HG03060 (cell line): ENCODE measurements around the gene C1QL2.

Experiments
- ATAC-seq: cut with Tn5 transposase; IDR thresholded peaks from one replicate; pipeline ENCODE4 v1.9.1; 2021; ENCODE audit warnings: low read depth, moderate number of reproducible peaks; ENCODE audit not compliant: unreplicated experiment

C1QL2 gene

DNA sequence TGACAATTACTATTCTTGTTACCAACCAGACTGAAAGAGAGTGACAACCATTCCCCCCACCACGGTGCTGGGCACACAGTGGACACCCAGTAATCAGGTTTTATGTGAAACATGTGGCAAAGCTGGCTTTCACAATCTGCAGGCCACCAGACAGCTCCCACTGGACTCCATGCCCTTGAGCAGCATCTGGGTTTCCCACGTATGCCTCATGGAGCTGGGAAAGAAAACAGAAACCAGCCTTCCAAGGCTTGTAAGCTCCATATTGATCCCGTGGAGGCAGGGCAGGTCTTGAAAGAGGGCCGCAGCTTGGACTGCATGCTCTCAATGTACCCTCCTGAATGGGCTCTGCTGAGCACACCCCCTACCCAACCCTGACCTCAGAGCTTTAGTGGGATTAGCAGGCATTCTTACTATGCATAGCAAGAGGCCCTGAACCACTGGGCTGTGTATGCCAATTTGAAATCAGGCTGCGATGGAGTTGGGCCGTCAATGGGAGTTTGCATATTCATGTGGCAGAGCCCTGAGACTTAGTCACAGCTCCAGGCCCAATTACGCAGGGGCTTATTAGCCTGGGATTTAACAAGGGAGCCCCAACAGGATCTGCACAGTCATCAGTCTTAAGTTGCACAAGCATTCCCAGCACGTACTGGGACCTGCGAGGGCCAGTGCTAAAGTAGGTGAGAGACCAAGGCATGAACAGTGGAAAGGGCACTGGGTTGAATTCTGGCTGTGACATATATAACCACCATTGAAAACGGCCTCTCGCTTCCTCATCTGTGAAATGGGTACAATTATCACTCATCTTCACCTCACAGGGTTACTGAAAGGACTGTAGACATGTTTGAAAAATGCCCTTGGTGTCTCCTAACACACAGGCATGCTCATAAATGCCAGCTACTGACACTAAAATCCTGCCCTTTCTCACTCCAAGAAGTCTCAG is 10.5 kb downstream of the C1QL2 start:
- ATAC-seq, result no peak

DNA sequence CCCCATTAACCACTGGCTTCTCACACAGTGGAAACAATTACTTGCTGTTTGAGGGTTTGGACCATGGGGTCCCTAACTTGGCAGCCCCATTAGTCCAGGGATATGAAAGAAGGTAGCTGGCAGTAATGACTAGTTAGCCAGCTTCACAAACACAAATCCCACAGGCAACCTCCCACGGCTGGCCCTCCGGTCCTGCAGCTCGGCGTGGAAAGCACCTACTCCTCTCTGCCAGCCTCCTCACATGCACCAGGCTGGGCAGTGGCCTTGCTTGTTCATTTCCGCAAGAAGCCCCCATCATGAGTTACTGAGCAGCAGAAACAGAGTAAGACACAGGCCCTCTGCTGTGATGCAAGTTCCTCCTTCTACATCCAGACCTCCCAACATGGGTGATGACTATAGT is 13.7 kb downstream of the C1QL2 start:
- no peak for ATAC-seq

DNA sequence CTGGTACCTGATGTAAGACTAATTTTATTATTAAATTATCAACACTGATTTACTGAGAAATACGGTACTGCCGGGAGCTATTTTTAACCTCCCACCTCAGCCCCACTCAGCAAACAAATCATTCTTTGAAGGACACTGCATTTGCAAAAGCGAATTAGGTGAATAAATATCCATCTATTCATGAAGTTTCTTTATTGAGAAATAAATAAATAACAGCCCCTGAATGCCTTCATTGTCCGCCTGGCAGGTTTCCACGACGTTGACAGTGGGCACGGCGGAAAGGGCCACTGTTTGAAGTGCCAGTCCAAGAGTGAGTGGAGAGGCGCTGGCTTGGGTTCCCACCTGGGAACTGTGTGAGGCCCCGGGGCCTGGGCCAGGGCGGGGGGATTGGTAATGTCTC is 15.7 kb downstream of the C1QL2 start:
- ATAC-seq, result no peak

DNA sequence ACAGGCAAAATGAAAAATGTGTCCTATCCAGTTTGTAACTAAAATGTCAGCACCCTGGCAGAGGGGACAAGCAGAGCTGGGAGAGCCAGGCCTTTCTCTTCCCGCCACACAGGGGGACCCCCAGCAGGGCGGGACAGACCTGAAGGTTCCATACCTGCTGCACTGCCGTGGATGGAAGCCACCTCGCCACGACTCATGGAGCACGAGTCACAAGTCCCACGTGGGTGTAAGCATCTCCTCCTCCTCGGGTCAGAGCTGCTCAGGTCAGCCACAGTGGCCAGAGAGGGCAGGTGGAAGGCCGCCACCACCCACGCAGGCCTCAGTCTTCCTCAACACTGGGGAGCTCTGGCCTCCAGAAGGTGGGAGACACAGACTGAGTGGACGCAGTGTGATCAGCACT is 21.0 kb downstream of the C1QL2 start:
- no peak for ATAC-seq

DNA sequence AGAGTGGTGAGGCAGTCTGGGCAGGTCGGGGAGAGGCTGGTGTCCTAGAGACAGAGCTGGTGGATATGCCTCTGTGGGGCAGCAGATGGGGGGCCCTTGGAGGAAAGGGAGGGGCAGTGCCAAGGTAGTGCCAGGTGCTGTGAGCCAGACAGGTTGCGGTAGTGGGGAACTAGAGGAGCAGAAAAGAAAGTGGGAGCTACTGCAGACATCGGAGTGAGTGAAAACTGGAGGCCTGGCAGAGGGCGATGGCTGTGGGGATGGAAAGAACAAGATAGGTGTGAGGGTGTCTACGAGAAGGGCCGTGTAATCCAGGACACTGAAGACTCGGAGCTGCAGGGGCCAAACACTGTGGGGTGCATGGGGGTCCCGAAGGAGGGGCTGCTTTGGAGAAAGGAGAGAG is 21.7 kb downstream of the C1QL2 start:
- ATAC-seq, result no peak

DNA sequence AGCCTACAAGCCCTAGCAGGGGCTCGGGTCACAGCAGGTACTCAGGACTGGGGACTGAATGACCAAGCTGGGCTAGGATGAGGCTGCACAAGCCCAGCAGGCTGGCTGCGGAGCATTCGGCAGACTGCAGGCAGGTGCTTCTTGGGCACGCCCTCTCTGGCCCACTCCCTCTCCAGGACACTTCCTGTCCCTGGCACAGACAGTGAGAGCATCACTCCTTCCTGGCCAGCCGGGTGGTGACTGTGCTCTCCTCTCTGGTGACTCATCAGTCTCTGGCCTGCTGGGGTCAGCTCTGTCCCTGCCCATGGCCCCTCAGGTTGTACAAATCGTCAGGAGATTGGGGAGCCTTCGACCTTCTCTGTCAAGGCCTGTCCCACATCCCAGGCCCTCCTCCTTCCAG is 22.5 kb downstream of the C1QL2 start:
- ATAC-seq, result no peak

DNA sequence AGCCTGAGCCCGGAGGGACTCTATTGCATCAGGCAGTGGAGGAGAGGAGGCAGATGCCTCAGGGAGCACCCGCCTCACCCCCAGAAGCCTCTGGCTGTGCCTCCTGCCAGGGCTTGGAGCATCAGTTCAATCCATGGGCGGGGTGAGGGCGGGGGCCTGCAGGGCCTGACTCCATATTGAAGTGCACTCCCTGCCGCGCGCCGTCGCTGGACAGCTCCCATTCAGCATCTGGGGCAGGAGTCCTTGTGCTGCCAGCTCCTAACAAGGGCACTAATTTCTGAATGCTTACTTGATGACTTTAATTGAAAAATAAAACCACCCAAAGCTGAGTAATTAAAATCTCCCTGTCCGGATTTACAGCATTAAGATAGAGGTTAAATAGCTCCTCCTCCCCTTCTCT is 23.8 kb downstream of the C1QL2 start:
- no peak for ATAC-seq

DNA sequence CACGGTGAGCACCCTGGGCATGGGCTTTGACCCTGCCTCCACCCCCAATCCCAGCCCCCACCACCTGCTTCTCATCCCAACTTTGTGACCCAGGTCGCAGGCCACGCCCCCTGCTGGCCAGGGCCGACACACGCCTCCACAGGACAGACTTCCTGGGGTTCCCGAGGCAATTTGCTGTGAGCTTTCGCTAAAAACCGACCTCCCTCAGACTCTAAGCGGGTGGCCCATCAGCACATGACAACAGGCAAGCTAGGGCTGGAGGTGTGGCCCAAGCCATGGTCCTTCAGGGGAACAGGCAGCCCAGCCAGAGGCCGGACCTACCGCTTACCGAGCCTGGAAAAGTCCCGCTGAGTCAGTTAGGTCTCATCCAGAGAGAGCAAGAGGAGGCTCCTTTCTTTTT is 31.9 kb downstream of the C1QL2 start:
- no peak for ATAC-seq

DNA sequence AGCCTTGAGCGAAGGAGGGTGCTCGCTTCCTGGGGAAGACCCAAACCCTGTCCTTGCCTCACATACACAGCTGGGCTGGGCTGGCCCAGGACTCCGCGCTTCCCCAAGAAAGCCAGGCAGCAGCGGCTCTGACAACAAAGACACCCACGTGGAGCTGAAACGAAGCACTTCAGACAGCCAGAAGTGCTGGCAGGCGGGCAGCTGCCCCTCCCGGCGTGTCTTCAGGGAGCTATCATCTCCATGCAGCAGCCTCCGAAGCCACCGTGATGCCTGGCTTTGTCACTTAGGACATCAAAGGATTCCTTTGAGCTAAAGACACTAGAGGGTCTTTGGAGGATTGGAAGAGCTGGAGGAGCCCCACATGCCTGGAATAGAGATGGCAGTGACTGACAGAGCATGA is 35.2 kb downstream of the C1QL2 start:
- ATAC-seq, result no peak

DNA sequence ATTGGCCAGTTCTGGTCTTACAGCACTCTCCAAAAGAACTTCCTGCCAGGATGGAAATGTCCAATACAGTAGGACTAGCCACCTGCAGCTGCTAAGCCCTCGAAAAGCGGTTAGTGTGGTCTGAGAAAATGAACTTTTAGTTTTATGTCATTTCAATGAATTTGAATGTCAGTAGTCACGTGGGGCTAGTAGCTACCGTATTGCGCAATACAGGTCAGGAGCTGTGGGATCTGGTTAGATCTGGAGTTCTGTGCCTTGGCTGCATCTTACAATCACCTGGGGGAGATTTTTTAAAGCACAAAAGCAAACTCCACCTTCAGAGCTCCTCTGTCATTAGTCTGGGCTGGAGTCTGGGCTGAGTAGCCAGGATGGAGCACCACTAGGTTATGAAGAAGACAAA is 35.9 kb downstream of the C1QL2 start:
- ATAC-seq, result no peak

DNA sequence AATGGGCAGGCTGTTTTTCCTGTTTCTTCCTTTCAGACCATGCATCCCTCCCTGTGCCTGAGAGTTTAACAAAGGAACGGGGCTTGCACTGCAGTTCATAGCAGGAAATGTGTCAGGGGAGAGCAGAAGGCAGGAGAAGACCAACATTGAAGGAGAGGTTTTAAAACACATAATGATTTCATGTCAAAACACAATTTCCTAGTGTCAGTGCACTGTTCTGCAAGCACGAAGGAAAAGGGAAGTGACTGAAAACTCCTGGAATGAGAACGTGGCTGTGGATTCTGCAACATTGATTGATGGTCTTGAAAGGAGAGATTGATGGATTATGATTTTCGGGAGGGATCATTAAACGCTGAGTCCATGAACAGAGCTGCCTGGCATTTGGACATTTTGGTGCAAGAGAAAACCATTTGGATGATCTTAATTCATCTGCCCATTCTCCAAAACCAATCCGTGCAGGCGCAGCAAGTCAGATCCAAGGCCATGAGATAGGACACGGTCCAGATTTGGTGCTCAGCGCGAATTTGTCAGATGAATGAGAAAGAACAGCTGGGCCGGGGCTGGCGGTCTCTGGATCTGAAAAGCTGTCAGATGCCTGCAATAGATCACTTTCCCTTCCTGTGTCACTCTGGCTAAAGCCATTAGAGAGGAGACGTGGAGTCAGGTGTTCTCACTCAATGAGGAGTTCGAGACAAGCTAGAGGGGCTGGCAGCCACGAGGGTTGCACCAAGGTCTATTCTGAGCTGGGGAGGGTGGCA is 38.4 kb downstream of the C1QL2 start:
- ATAC-seq, result no peak

DNA sequence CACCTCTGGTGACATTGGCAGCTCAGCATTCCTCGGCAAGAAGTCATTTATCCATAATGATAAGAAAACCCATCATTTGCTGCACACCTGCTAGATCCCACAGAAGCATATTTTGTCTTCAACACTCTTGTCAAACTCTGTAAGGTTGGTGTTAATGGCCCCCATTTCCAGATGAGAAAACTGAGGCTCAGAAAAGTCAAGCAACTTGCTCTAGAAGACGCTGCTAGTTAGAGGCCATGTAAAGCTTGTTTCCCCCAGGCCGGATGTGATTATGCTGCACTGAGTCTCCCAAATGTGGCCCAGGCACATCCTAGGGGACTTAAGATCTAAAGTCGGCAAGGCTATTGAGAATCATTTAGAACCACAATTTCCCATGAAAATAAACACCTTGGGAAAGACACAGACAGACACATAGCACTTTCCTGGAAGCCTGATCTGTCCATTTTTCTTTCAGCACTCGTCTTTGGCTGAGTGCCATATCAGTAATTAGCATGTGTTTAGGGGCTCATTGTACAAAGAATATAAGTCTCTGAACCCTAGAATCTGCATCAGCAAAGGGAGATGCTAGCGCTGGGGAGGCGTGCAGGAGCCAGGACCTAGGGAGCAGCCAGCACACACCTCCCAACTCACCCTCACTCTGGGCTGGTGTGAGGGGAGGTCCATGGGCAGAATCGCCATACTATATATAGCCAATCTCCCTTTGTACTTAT is 39.3 kb downstream of the C1QL2 start:
- no peak for ATAC-seq

DNA sequence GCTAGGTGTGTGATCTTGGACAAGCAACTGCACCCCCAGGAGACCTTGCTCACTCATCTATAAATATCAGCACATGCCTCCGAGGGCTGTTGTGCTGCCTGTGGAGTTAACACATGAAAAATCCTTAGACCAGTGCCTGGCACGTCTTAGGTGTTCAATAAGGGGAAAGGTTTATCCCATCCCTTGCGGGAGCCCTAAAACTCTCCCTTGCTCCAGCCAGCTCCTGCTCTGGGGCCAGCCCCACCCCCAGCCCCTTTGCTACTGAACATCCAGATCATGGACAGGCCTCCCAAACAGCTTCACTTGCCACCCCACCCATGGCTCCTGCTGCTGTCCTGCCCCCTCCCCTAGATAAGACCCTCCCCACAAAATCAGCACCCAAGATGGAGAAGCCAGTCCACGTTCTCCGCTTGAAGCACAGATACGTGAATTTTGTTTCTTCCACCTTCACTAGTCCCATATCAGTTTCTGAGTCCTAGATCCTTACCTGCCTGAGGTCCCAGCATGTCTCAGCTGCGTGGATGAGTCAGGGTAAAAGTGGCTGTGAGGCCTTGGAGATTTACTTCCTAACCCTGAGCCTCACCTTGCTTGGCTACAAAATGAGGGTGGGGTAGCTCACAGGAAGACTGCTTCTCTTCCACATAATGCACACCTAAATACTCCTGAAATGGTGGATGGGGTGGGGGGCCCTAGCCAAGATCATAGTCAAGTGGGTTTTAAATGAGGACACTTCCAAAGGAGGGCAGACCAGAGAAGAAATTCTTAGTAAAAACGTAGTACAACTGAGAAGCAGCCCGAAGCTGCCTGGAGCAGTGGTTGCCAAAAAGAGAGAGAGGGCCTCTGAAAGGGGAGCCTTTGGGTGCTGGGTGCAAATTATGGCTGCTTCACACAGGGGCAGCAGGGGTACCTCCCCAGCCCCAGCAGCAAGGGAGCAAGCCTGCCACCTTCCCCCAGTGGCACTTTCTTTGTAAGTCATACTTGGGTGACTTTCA is 40.4 kb downstream of the C1QL2 start:
- ATAC-seq, result no peak

DNA sequence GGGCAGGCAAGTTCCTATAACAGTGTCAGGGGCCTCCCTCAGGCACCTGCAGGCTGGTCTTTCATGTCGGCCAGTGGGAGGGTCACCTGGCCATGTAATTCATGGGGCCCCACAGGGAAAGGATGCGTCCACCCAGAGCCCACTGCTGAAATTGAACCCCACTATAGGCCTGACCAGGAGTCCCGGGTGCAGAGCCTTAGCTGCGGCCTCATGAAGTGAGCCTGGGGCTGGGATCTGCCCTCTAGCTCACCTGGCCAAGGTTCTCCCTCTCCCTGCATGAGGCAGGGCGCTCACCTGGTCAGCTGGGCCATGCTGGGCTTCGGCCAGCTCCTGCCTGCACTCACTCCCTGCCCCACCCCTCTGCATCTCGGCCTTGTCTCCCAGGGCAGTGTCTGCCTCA is 41.1 kb downstream of the C1QL2 start:
- no peak for ATAC-seq

DNA sequence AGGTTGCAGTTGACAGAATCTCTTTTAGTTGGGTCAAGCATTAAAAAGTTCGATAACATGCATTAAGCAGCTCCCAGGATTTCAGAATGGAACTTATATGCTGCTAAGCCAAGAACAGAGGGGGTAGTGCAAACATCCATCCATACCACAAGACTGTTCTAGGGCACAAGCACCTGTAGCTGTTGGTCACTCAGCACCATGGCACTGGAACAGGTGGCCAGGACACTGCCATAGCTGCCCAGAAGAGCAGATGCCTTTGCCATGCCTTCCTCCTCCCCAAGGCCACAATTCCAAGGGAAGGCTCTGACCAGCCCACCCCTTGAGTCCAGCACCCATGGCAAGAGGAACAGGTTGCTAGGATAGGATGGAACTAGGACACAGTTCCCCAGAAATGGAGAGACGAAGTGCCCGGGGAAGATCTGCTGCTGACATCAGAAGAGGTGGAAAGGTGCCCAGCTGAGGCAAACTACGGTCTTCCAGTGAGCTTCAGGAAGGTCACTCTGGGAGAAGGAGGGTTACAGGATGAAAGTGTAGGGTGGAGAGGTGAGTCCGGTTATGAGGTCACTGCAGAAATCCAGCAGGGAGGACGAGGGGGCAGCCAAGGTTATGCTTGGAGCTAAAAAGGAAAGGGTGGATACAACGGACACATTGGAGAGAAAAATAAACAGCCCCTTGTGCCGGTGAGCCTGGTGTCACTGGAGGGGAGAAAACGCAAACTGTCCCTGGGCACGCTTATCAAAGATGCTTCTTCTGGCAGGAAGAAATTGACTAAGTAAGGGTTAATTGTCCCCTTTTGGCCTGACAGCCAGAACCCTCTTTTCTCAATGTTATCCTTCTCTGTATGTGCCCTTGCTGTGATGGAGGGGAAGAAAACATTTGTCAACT is 41.9 kb downstream of the C1QL2 start:
- no peak for ATAC-seq

DNA sequence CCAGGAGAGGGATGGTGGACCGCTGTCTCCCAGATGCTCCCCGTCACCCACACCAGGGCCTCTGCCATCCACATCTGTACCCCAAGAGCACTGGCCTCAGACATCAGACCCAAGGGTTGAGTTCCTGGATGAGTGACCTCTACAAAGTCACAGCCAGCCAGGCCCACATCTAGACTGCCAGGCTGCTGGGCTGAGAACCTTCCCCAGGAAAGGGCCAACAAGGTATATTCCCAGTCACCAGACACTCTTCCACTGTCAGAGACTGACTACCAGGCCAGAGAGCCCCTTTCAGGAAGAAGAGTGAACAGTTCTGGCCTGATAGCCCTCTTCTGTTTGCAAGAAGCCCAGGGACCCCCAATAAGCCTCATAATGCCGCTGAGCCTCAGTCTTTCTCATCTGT is 44.3 kb downstream of the C1QL2 start:
- ATAC-seq, result no peak

DNA sequence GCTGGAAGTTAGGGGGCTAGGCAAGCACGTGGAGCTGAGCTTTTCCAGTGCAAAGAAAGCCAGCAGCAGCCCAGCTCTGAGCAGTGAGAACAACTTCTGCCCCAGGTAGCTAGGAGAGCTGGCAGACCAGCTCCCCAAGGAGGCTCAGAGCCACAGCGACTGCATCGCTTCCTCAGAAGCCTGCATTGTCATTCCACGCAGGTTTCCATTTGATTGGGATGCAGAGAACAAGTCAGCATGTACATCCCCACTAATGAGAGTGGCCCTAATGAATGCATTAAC is 45.1 kb downstream of the C1QL2 start:
- no peak for ATAC-seq

DNA sequence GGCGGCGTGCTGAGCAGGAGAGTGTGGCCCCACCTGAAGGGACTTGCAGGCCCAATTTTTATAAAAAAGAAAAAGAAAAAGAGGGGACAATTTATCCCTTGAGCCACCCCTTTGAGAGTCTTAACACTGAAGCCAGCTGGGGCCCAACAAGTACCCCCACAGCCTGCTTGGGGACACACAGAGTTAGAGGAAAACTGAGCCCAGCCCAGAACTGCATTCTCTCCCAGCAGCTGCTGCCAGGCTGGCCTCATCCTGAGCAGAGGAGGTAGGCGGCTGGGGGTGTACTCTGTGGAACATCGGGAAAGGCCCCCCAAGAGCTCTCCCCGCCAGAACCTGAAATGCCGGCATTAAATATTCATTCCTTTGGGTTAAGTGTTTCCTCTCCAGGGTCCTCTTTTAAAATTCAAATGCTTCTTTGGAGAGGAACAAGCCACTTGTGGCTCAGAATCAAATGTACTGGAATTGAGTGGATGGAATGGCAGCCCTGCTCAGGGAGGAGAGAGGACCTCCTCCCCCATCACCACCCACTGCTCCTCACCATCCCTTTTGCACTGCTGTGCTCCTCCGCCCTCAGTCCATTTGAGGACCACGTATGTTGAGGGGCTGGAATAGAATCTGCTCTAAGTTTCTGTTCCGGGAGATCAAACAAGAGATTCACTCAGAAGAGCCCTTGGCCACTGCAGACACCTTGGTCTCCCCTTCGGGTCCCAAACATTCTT is 45.6 kb downstream of the C1QL2 start:
- no peak for ATAC-seq

DNA sequence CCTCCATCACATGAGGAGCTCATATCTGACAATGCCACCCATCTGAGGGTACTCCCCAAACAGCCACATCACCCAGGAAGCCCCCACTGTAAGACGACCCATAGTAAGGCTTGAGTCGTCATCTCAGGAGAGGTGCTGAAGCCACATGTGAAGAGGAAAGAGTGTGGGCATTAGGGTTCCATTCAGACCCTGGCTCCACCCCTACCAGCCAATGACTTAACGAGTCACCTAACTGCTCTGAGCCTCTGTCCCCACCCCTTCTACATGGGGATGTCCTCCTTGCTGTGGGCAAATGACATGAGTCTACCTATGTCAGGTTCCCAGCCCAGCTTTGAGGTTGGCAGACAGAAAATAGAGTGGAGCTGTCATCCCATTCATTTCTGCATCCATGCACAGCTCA is 46.3 kb downstream of the C1QL2 start:
- ATAC-seq, result no peak
